Esophagus muscularis mucosa (tissue), 4 donors: Measurements from ENCODE around the gene FIS1. TPM values are rescaled to one million over a fixed set of nuclear protein-coding genes. Genes with fewer than 3 reads are reported as not detected.
"Not testable (repeated sequence)": the region's sequence is repeated elsewhere in the genome, so short reads cannot be mapped to it uniquely, and the experiment has no call there.

Experiments
- DNase-seq: peaks from one replicate; pipeline ENCODE4 v3.0.0-alpha.2; 2017; ENCODE audit errors: extremely low spot score
- H3K27ac ChIP-seq, 4 donors: fragments of 200-600 bp; sonication (generic); replicated peaks in 1 of 4; 1 replicate in 3 of 4; 2 replicates in 1 of 4; pipeline ENCODE4 v1.5.1; 2016 to 2019; ENCODE audit warnings: mild to moderate bottlenecking in 1 of 4
- H3K27me3 ChIP-seq, 4 donors: fragments of 200-600 bp; sonication (generic); one replicate each; pipeline versions ENCODE4 v1.5.1 to v1.6.0; 2016 to 2019
- H3K36me3 ChIP-seq, 4 donors: fragments of 200-600 bp; sonication (generic); one replicate each; pipeline ENCODE4 v1.5.1; 2016 to 2019
- H3K4me1 ChIP-seq, 4 donors: fragments of 200-600 bp; sonication (generic); one replicate each; pipeline ENCODE4 v1.5.1; 2016 to 2019
- H3K4me3 ChIP-seq, 4 donors: fragments of 200-600 bp; sonication (generic); 1 replicate in 2 of 4; 2 replicates in 2 of 4; pipeline ENCODE4 v1.5.1; 2016 to 2019; ENCODE audit warnings: mild to moderate bottlenecking in 4 of 4, moderate library complexity in 1 of 4
- H3K9me3 ChIP-seq, 4 donors: fragments of 200-600 bp; sonication (generic); 1 replicate in 3 of 4; 2 replicates in 1 of 4; pipeline ENCODE4 v1.5.1; 2016 to 2019
- EP300 ChIP-seq: sonication (generic); formaldehyde crosslinking; IDR thresholded peaks from one replicate; pipeline ENCODE4 v1.6.1; 2017; ENCODE audit warnings: antibody characterized with exemption
- POLR2A ChIP-seq: fragments of 450-650 bp; IDR thresholded peaks from one replicate; pipeline ENCODE4 v1.6.1; 2017; ENCODE audit warnings: antibody characterized with exemption, moderate library complexity, mild to moderate bottlenecking, low read depth
- POLR2AphosphoS5 ChIP-seq, 2 donors: sonication (generic); formaldehyde crosslinking; IDR thresholded peaks; one replicate each; pipeline ENCODE4 v1.6.1; 2017; ENCODE audit warnings: antibody characterized with exemption in 2 of 2
- WGBS: methylation state at CpG from one replicate; pipeline ENCODE4 v1.1.5; 2018; 5-methylcytosine and 5-hydroxymethylcytosine counted together
- intact Hi-C: fragments of 100-400 bp; cut with DNase I; formaldehyde crosslinking; loops from one replicate; pipeline ENCODE4 v1.15.1; 2023
- total RNA-seq, 4 donors: library from RNA; depleted of rRNA; stranded (reverse); fragments of >200 nt; gene quantifications; one replicate each; pipeline versions ENCODE4 v1.1.0 to v1.2.1, GENCODE V29; 2016
- TF ChIP-seq, protein P1 (sequence below), 3 experiments: fragments of 200-600 bp in 2 of 3; fragments of 450-650 bp in 1 of 3; sonication (generic) in 2 of 3; IDR thresholded peaks; one replicate each; pipeline ENCODE4 v1.5.1; 2017 to 2019; ENCODE audit warnings: antibody characterized with exemption in 3 of 3, mild to moderate bottlenecking in 2 of 3, moderate library complexity in 1 of 3

FIS1 gene
- total RNA-seq, 4 donors from 2014 or later, result 216 to 310 (median 295) TPM

DNA sequence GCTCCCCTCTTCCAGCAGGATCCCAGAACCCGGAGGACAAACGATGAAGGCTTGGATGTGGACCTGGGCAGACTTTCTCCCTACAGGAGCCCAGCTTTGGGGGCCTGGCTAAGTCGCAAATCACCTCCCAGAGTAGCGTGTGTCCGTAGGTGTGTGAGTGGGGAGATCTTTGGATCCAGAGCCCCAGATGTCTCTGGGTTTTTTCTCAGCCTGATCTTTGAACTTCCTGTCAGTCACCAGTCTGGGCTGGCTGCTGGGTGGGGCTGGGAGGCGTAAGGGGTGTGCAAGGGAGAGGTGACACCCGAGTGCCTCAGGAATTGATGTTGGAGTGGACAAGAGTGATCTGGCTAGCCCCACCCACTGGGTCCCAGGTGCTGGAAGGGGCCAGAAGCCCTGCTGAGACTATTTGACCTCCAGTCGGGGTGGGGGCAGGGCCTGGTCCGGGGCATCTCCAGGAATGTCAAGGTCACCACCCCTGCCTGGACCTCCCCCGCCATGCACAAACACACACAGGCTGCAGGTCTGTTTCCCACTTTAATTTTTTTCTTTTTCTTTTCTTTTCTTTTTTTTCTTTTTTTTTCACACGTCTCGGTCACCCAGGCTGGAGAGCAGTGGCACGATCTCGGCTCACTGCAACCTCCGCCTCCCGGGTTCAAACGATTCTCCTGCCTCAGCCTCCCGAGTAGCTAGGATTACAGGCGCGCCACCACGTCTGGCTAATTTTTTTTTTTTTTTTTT lies 43.9 kb downstream of the FIS1 start, which contains the start of gene MOGAT3:
Gene MOGAT3 (minus strand): TSS at position 175 of the 738 bp plus-strand sequence. CDS start 182 bp downstream, outside the sequence.
- H3K36me3 ChIP-seq, result peaks cover 2 to 4% (median 3%) of the 10 kb centered on the region in 4 donors
- no peak for DNase-seq
- intact Hi-C loops, result no loop called here
- H3K4me1 ChIP-seq, result peaks cover 8 to 12% (median 11%) of the 10 kb centered on the region in 4 donors
- H3K27me3 ChIP-seq, result peaks cover 6 to 81% (median 32%) of the 10 kb centered on the region in 4 donors
- H3K27ac ChIP-seq, result no peak within 1 kb of the TSS
- 41% methylated on average over 19 of the region's 21 CpGs for WGBS
- no peak for TF ChIP-seq POLR2AphosphoS5 (IDR thresholded peaks at IDR 0.05)
- TF ChIP-seq EP300, result no peak
- no peak for TF ChIP-seq POLR2A
- TF ChIP-seq, protein P1, sequence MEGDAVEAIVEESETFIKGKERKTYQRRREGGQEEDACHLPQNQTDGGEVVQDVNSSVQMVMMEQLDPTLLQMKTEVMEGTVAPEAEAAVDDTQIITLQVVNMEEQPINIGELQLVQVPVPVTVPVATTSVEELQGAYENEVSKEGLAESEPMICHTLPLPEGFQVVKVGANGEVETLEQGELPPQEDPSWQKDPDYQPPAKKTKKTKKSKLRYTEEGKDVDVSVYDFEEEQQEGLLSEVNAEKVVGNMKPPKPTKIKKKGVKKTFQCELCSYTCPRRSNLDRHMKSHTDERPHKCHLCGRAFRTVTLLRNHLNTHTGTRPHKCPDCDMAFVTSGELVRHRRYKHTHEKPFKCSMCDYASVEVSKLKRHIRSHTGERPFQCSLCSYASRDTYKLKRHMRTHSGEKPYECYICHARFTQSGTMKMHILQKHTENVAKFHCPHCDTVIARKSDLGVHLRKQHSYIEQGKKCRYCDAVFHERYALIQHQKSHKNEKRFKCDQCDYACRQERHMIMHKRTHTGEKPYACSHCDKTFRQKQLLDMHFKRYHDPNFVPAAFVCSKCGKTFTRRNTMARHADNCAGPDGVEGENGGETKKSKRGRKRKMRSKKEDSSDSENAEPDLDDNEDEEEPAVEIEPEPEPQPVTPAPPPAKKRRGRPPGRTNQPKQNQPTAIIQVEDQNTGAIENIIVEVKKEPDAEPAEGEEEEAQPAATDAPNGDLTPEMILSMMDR (IDR thresholded peaks at IDR 0.05), result no peak
- H3K4me3 ChIP-seq, result peak within 1 kb of the TSS; percentile 11 to 37 (median 25)
- H3K9me3 ChIP-seq, result no peaks in the 10 kb centered on the region

DNA sequence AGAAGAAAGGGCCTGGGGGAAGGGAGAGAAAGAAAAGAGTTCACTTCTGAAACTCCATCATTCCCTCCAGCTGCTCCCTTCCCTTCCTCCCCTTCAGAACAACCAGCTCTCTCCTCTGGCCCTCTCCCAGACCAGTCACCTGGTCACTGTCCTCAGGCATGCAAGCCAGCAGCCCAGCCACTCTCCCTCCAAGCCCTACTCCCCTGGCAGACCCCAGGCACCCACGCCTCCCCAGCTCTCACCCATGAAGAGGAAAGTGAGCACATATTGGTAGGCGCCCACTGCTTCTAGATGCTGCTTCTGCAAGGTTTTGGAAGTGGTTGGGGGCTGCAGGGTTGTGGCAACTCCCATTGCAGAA lies 44.4 kb downstream of the FIS1 start:
- Histone ChIP-seq H3K36me3 (no peaks in the 10 kb centered on the region), H3K27me3 (peaks cover 6 to 86% (median 32%) of the 10 kb centered on the region in 4 donors), H3K27ac (no peak overlapping the region), H3K4me3 (no peak overlapping the region), H3K9me3 (no peaks in the 10 kb centered on the region), H3K4me1 (peaks cover 8 to 12% (median 11%) of the 10 kb centered on the region in 4 donors)
- intact Hi-C loops, result no loop called here
- TF ChIP-seq POLR2AphosphoS5 (IDR thresholded peaks at IDR 0.05), result no peak
- no peak for TF ChIP-seq POLR2A
- TF ChIP-seq, protein P1 (IDR thresholded peaks at IDR 0.05), result no peak
- no peak for TF ChIP-seq EP300
- no peak for DNase-seq
- 93% methylated on average over 2 of the region's 2 CpGs for WGBS

DNA sequence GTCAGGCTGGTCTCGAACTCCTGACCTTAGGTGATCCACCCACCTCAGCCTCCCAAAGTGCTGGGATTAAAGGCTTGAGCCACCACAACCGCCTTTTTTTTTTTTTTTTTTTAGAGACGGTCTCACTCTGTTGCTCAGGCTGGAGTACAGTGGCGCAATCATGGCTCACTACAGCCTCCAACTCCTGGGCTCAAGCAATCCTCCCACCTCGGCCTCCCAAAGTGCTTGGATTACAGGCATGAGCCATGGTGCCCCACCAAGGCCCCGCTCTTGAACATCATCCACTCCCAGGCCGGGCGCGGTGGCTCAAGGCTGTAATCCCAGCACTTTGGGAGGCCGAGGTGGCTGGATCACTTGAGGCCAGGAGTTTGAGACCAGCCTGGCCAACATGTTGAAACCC lies 45.4 kb downstream of the FIS1 start:
- not testable (repeated sequence) for H3K36me3 ChIP-seq, H3K4me3 ChIP-seq, H3K9me3 ChIP-seq, H3K27ac ChIP-seq, DNase-seq
- Histone ChIP-seq H3K27me3 (peaks cover 6 to 94% (median 32%) of the 10 kb centered on the region in 4 donors), H3K4me1 (peaks cover 8 to 12% (median 11%) of the 10 kb centered on the region in 4 donors)
- intact Hi-C loops, result loop anchor here (10.0 kb wide), 1 partner anchor 55 kb away; no protein-coding TSS in a partner anchor
- 95% methylated on average over 10 of the region's 10 CpGs for WGBS

DNA sequence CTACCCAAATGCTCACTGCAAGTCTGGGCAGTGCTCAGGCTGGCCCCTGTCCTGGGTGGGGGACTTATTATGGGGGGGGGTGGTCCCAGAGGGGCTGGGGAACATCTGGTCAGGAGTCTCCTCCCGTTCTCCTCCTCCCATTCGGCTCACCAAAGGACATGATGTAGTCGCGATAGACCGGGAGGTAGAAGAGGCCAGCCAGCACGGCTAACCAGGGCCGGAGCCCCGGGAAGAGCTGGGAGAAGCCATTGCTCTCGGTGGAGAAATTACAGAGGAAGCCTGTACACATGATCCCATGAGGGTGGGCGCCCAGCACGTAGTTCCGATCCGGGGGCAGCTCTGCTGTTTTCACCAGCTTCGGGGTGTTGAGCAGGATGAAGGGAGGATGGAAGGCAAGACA lies 46.4 kb downstream of the FIS1 start:
- TF ChIP-seq, protein P1 (IDR thresholded peaks at IDR 0.05), result no peak
- TF ChIP-seq EP300 (no peak), POLR2AphosphoS5 (IDR thresholded peaks at IDR 0.05) (no peak), POLR2A (no peak)
- no peak for DNase-seq
- Histone ChIP-seq H3K4me3 (no peak overlapping the region), H3K4me1 (peaks cover 8 to 12% (median 11%) of the 10 kb centered on the region in 4 donors), H3K36me3 (no peaks in the 10 kb centered on the region), H3K27me3 (peaks cover 6 to 94% (median 32%) of the 10 kb centered on the region in 4 donors), H3K9me3 (no peaks in the 10 kb centered on the region), H3K27ac (no peak overlapping the region)
- 71% methylated on average over 14 of the region's 14 CpGs for WGBS
- intact Hi-C loops, result loop anchor here (10.0 kb wide), 1 partner anchor 54 kb away; no protein-coding TSS in a partner anchor

DNA sequence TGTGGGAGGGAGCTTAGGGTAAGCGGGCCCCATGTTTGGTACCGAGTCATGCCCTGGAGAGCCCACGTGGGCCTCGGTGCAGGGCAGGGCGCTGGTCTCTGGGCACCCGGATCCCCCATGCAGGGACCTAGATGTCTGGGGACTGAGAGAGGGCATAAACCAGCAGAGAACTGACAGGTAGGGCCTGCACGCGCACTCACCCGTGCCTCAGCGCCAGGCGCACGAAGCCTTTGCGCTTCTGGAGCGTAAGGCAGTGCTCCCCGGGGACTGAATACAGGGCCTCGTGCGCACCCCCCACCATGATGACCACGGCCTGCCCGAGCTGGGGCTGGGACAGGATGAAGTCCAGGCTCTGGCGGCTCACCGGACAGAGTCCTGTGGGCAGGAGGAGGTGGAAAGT lies 46.9 kb downstream of the FIS1 start:
- Histone ChIP-seq H3K36me3 (no peaks in the 10 kb centered on the region), H3K27ac (no peak overlapping the region), H3K4me1 (peaks cover 8 to 12% (median 11%) of the 10 kb centered on the region in 4 donors), H3K9me3 (no peaks in the 10 kb centered on the region), H3K27me3 (peaks cover 6 to 93% (median 31%) of the 10 kb centered on the region in 4 donors), H3K4me3 (no peak overlapping the region)
- 85% methylated on average over 6 of the region's 21 CpGs for WGBS
- TF ChIP-seq POLR2AphosphoS5 (IDR thresholded peaks at IDR 0.05) (no peak), POLR2A (no peak), EP300 (no peak)
- TF ChIP-seq, protein P1 (IDR thresholded peaks at IDR 0.05), result no peak
- no peak for DNase-seq
- intact Hi-C loops, result loop anchor here (10.0 kb wide), 1 partner anchor 53 kb away; no protein-coding TSS in a partner anchor
